ENCODE measurements around the gene FLYWCH1.

Gene FLYWCH1

DNA sequence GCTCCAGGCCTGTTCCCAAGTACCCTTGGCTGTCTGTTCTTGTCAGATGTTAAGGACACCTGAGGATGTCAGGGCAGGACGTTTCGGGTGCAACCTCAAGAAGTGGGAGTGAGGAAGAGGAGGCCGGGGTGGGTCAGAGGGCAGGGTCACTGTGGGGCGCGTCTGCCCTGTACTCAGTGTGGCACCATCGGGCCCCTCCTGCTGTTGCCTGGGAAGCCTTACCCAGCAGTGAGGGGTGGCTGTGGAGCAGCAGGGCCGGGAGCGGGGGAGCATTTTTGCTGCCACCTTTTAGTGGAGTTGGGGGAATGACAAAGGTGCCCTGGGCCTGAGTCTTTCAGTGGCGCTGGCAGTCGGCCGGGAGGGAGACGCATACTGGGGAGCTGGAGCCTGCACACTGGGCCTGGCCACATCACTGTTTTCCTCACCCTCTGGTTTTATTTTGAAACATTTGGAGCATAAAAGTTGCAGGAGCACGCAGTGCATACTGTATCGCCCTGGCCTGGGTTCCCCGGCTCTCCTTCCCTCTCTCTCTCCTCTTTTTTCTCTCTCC is 11.1 kb upstream of the FLYWCH1 start:
- DNase-seq = no peak

GRCh38 chr16:2902337-2903130 is 9.2 kb upstream of the FLYWCH1 start:
- DNase-seq = no peak

DNA sequence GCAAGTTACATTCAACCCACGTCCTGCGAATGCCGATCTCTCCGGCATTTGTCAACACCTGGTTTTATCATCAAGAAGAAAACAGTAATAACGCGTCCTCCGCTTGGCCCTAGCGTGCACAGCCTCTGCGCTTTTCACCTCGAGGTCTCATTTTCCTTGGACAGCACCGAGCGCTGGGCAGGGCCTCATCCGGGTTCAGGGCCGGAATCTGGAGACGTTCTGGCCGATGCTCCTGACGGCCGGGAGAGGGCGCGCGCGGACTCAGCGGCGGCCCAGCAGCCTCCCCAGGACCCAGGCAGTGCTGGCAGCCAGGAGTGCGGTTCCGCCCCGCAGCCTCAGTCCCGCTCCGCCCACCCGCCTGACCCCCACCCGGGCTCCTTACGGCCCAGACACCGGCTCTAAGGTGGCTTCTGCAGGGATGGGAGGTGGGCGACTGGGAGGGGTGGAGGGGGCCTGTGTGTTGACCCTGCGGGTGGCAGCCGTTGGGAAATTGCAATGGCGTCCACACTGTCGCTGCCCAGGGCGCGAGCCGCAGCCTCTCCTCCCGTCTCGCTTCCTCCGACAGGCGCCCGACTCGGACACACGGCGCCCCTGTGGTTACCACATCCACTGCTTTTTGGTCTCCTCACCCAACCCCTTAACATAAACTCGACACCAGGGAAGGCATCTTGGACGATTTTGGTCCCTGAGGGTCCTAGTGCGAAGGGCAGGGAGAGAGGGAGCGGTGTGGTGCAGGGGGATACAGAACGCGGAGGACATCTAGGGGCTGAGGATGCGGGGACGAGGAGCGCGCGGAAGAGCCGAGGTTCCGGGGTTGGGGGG is 7.4 kb upstream of the FLYWCH1 start:
- peak; percentile 40 for DNase-seq

DNA sequence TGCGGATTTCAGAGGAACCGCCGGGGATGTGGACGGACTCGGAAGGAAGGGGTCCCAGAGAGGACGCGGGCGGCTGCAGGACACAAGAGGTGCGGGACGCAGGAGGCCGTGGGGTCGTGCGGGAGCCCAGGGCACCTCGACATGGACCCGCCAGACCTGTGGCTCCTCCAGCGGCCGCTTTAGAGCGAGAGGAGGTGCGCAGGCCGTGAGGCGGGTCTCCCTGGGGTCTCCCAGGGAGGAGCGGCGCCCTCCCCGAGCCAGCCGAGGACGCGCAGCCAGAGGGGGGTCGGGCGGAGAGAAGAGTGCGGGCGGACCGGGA is 6.8 kb upstream of the FLYWCH1 start:
- DNase-seq = no peak

DNA sequence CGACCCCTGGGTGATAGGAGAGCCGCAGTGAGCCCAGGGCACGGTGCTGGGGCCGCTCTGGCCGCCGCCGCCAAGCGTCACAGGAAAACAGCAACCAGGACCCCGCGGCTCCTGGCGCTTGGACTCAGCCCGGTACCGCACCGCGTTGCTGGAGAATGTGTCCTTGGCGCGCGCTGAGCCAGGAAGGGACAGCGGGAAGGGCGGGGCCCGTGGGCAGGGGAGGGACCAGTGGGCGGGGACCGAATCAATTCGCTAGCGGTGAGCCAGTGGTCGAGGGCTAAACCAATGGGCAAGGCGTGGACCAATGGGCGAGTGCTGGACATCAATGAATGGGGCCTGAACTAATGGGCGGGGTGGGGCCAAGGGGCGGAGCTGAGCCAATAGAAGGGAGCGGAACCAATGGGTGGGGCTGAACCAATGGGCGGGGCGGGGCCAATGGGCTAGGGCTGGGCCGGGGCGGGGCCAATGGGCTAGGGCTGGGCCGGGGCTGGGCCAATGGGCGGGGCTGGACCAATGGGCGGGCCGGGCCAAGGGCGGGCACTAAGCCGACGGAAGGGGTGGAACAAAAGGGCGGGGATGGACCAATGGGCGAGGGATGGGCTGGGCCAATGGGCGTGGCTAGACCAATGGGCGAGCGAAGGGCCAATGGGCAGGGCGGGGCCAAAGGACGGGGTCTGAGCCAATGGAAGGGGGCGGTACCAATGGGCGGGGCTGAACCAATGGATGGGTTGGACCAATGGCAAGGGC is 6.3 kb upstream of the FLYWCH1 start:
- DNase-seq = peak; percentile 99

- DNase-seq = no peak
These were observed 5.7 kb upstream of the FLYWCH1 start for GRCh38 chr16:2905988-2906387.

GRCh38 chr16:2907084-2907753 is 4.5 kb upstream of the FLYWCH1 start:
- DNase-seq = peak; percentile 36

DNA sequence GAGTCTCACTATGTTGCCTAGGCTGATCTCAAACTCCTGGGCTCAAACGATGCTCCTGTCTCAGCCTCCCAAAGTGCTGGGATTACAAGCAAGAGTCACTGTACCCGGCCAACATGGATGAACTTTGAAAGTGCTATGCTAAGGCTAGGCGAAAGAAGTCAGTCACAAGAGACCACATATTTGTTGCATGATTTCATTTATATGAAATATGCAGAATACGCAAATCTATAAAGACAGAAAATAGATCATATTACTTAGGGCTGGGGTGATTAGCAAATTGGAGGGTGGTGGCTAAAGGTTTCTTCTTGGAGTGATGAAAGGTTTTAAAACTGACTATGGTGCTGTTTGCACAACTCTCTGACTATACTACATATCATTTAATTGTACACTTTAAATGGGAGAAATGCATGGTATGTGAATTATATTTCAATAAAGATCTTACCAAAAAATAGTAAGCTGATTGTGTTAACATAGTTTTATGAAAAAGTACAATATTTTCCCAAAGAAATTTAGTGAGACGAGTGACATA is 1.2 kb upstream of the FLYWCH1 start:
- no peak for DNase-seq

DNA sequence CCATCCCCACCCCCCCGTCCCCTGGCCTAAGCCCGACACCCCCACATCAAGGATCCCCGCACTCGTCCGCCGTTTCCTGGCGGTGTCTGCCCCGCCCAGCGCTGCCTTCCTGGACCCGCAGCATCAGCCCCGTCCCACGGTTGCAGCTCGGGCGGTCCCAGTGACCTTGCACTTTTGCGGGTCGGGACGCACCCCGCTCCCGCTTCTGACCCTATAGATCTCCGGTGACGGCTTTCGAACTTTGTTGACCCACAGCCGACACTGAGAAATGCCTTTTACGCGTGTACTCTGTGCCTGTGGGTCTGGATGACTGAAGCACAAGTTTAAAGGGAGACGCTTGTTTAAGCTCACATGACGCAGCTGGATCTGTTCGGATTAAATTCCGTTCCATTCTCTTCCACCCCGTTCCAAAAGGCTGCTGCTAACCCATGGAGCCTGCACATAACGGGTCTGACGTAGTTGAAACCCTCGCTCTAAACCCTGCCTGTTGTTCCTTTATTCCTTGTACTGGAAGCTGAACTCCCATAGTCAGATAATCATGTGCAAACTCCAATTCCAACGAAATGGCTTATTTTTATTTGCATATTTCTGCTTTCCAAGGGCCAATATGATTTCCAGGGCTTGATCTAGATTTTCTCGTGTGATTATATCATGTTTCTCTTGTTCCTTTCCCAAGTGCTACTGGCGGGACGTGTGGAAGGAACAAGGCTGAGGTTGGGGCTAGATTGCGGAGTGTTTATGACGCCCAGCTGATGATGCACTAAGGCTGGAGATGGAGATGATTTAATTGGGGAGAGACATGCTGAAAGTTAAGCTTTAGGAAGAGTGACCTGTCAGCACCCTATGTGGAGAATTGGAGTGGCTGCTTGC is 834 bp downstream of the FLYWCH1 start:
- DNase-seq = no peak

DNA sequence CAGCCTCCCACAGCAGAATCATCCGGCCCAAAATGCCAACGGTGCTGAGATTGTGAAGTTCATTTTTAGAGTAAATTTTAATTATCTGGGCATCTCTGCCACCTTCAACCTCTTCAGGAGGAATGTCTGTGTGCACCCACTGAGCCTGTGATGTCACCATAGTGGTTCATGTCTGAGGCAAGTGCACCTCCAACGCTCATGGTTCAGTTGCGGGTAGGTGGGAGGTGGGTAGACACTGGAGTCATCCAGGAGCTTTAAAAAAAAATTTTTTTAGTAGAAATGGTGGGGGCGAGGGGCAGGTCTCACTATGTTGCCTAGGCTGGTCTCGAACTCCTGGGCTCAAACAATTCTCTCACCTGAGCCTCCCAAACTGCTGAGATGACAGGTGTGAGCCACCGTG is 1.9 kb downstream of the FLYWCH1 start:
- no peak for DNase-seq

GRCh38 chr16:2914233-2914632 is 2.5 kb downstream of the FLYWCH1 start:
- DNase-seq = no peak

- DNase-seq = no peak
These were observed 3.6 kb downstream of the FLYWCH1 start for GRCh38 chr16:2915196-2915929.

- DNase-seq = peak; percentile 13
These were observed 8.0 kb downstream of the FLYWCH1 start for GRCh38 chr16:2919511-2920255.

GRCh38 chr16:2923481-2923880 is 11.8 kb downstream of the FLYWCH1 start:
- DNase-seq = no peak

- no peak for DNase-seq
These were observed 13.4 kb downstream of the FLYWCH1 start for GRCh38 chr16:2924901-2925755.

GRCh38 chr16:2925951-2926649 is 14.4 kb downstream of the FLYWCH1 start:
- DNase-seq = no peak

GRCh38 chr16:2926650-2926999 is 14.9 kb downstream of the FLYWCH1 start:
- no peak for DNase-seq

DNA sequence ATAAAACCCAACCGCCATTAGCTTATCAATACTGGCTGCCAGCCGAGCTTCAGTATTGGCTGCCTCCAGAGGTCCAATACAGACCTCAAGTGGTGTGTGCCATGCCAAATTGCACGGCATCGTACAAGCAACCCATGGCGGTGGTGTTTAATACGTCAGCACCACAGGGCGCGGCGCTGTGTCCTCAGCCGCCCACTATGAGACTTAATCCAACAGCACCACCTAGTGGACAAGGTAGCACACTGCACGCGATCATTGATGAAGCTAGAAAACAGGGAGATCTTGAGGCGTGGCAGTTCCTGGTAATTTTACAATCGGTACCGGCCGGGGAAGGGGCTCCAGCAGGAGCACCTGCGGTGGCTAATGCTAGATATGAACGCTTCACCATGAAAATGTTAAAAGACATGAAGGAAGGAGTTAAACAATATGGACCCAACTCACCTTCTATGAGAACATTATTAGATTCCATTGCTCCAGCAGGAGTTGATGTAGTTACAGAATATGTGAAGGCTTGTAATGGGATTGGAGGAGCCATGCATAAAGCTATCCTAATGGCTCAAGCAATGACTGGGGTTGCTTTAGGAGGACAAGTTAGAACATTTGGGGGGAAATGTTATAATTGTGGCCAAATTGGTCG is 15.4 kb downstream of the FLYWCH1 start:
- DNase-seq = peak; percentile 74

Data from NCI-H2029 (cell line).